Right ventricle myocardium superior (tissue), 1 donor: ENCODE results near the gene TBL3. TPM values are rescaled to one million over a fixed set of nuclear protein-coding genes. Genes with fewer than 3 reads are reported as not detected.

Source experiments
- ATAC-seq: fragments of 200-7000 bp; cut with Tn5 transposase; one replicate; pipeline ENCODE4 v1.9.1; 2020; ENCODE audit warnings: mild to moderate bottlenecking; ENCODE audit not compliant: poor library complexity
- DNase-seq: peaks from one replicate; pipeline ENCODE4 v3.0.0-alpha.2; 2020
- intact Hi-C: fragments of 100-400 bp; cut with DNase I; formaldehyde crosslinking; loops from one replicate; pipeline ENCODE4 v1.11.2; 2022
- total RNA-seq: library from RNA; stranded (reverse); fragmentation: NEBNext Ultra II Directional; extraction: Animal tissue kit (Norgen Biotek cat#: 25700); gene quantifications from one replicate; pipeline ENCODE4 v1.2.1, GENCODE V29; 2021
- donor health status: DM: no; HTN: yes; CAD: no; lungs with severe emphysema.

TBL3 gene
- total RNA-seq, 1 donor from 2014 or later: 20.3 TPM

- no peak for DNase-seq
- intact Hi-C loops: no loop called here
- no peak for ATAC-seq
Observed at GRCh38 chr16:1990351-1991134, 18.7 kb downstream of the TBL3 start.

- intact Hi-C loops: no loop called here
- no peak for DNase-seq
Observed at GRCh38 chr16:1991135-1991551, 19.3 kb downstream of the TBL3 start.

DNA sequence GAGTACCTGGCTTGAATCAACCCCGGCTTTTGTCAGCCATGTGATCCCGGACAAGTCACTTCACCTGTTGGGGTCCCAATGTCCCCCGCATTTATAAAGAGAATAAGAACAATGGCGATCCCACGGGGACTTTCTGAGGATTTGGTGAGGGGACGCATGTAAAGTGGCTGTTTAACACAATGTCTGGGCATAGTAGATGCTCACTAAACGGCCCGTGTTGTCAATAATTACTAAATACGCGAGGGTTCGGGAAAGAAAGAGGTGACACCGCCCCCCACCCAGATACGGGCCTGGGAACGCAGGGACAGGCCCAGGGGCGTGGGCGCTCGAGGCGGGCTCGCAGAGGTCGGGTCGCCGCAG, 19.7 kb downstream of the TBL3 start:
- ATAC-seq: no peak
- intact Hi-C loops: no loop called here
- DNase-seq: no peak

More at GRCh38 chr16:1991135-1991551, 19.3 kb downstream of the TBL3 start:
- no peak for ATAC-seq

GRCh38 chr16:1991948-1992703, 20.3 kb downstream of the TBL3 start:
- peak; percentile 90 for ATAC-seq
- intact Hi-C loops: no loop called here
- DNase-seq: peak; percentile 96

DNA sequence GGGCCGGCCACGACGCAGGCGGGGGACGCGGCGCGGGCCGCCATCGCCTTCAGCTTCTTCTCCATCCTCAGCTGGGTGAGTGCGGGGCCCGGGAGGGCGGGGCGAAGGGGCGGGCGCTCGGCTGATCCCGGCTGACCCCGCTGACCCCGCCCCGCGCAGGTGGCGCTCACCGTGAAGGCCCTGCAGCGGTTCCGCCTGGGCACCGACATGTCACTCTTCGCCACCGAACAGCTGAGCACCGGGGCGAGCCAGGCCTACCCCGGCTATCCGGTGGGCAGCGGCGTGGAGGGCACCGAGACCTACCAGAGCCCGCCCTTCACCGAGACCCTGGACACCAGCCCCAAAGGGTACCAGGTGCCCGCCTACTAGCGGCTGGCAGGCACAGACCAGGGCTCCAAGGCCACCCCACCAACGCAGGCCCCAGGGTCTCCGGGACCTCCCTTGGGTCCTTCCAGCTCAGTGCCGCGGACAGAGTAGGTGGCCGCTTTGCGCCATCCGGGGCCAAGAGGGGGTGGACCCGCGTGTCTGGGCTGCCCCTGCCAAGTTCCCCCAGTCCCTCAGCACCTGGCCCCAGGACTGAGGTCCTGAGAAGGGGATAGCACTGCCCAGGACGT, 21.0 kb downstream of the TBL3 start:
- peak; percentile 3 for ATAC-seq
- no peak for DNase-seq
- intact Hi-C loops: no loop called here

DNA sequence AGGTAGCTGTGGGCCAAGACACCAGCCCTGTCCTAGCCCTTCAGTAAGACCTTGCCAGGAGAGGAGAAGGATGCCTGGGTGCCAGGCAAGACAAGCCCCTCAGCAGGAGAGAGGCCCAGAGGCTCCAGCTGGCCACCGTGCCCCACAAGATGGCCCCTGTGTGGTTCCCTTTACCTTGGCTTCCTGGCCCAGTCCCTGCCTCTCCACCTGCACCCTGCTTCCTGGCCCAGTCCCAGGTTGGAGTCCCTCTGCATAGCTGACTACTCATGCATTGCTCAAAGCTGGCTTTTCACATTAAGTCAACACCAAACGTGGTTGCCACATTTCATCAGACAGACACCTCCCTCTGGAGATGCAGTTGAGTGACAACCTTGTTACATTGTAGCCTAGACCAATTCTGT, 21.9 kb downstream of the TBL3 start:
- DNase-seq (no peak), ATAC-seq (no peak)
- intact Hi-C loops: no loop called here

GRCh38 chr16:1997494-1998359, 25.9 kb downstream of the TBL3 start:
- DNase-seq: no peak
- ATAC-seq: no peak
- intact Hi-C loops: no loop called here

DNA sequence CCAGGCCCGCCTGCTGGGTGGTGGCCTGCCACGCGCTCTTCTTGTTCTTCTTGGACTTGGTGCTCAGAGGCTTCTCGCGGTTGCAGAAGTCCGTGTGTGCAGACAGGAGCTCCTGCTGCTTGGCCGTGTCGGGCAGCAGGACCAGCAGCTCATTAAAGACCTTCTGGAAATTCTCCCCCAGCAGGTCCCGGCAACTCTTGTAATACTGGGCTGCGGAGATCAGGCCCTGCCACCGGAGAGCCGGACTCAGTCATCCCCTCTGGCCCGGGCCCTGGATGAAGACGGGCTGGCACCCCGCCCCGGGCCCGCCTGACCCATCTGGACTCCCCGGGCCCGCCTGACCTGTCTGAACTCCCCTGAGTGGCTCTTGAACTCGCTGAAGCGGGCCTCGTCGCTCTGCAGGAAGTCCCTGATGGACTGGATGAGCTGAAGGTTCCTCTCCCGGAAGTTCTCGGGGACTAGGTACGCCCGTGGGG, 26.5 kb downstream of the TBL3 start:
- ATAC-seq (no peak), DNase-seq (no peak)
- intact Hi-C loops: no loop called here

DNA sequence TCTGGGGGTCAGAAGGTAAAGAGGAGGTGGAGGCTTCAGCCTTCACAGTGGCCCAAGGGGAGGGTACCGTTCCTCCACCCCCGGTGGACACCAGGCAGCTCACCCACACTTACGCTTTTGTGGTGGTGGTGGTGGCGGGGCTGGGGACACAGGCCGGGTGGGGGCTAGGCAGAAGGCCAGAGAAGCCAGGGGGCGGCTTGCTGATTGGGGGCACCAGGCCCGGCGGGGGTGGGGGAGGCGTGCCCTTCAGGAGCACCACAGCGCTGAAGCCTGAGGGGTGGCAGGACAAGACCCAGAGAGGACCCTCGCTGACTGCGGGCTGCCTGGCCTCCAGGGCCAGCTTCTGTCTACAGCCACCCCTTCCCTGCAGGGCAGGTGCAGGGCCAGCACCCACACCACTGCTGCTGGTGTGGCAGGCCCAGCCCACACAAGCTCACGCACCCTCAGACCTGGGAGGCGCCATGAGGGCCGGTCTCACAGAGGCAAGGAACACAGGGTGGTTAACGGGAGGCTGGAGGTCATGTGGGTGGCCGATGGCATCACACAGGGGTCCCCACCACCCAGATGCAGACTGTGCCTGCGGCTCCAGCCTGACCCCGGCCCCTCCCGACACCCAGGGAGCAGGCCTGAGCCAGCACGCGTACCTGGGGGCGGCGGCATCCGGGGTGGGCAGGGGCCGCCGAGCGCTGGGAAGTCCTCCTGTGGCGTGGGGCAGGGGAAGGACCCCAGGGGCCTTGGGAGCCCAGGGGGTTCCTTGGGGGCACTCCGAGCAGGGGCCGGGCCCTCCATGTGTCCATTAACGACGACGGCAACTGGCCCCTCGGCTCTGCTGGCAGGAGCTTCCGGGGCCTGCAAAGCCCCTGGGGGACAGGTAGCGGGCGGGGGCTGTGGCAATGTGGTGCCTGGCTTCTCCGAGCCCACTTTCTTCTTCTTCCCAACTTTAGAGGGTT, 27.3 kb downstream of the TBL3 start:
- intact Hi-C loops: no loop called here
- ATAC-seq (no peak), DNase-seq (no peak)

DNA sequence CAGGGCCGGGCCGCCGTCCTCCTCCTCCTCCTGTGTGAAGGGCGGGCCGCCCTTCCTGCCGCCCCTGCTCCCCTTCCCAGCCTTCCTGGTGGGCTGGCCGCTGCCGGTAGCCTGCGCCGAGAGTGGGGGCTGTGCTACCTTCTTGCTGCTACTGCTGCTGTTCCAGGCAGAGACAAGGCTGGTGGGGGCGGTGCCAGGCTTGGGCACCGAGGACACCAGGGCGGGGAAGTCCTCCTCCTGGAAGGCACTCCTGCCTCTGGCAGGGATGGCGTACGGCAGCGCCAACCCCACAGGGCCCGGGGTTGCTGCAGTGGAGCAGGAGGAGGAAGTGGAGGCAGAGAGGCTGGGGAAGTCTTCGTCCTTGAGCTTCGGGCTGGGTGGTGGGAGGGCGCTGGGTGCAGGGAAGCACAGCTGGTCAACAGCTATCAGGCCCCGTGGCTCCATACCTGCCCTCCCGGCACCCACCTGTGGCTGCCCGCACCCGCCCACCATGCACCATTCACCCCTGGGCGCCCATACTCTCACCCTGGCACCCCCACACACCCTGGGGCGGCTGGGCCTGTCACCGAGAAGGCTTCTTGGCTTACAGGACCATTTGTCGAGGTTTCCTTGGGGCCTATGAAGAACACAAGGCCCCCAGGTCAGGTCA, 28.1 kb downstream of the TBL3 start:
- intact Hi-C loops: no loop called here
- DNase-seq: no peak

DNA sequence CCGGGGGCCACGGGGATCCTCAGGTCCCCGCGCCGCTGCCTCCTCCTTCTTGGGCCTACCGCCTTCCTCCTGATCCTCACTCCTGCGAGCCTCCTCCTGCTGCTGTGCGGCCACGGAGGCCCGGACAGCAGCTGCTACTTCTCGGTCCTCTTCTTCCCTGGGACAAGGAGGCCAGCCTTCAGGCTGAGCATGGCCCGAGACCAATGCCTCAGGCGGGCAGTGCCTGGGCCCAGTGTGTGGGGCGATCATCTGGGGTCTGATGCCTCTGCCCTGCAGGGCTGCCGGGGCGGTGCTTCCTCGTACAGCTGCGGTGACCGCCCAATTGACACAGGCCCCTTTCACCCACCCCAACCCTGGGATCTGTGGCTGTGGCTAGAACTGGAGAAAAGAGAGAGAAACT, 29.2 kb downstream of the TBL3 start:
- DNase-seq: no peak
- intact Hi-C loops: no loop called here
- ATAC-seq: no peak

More for the DNA sequence above, 28.1 kb downstream of the TBL3 start:
- ATAC-seq: no peak

GRCh38 chr16:2001456-2002355, 29.9 kb downstream of the TBL3 start:
- intact Hi-C loops: no loop called here
- no peak for ATAC-seq
- no peak for DNase-seq

DNA sequence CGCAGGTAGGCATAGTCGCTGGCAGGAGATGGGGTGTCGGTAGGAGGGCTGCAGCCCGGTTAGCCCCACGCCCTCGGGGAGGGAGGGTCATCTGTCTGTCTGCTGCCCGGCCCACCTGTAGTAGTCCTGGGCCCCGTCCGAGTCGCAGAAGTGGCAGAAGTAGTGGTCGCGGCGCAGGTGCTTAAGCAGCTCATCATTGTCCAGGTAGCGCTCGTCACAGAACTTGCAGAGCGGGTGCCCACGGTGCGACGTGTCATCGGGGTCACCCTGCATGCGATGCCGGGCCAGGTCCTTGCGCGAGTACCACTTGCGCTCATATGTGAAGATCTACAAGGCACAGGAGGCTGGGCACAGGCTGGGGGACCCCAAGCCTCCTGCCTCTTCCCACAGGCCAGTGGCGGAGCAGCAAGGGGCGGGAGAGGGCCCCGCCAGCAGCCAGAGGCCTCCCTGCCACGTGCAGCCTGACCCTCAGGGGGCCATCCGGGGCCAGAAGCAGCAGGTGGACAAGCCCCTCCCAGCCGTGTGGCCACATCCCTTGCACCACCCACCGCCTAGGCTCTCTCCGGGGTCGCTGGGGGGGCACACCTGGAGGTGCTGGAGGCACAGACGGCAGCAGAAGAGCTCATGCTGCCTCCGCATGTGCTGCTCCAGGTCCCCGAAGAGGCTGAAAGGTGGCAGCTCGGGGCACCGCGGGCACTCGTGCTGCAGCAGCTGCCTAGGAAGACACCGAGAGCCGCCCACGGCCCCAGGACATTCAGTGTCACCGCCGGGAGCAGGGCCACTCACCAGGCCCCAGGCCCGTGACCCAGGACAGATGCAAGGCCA, 30.8 kb downstream of the TBL3 start:
- intact Hi-C loops: no loop called here
- ATAC-seq: no peak

DNA sequence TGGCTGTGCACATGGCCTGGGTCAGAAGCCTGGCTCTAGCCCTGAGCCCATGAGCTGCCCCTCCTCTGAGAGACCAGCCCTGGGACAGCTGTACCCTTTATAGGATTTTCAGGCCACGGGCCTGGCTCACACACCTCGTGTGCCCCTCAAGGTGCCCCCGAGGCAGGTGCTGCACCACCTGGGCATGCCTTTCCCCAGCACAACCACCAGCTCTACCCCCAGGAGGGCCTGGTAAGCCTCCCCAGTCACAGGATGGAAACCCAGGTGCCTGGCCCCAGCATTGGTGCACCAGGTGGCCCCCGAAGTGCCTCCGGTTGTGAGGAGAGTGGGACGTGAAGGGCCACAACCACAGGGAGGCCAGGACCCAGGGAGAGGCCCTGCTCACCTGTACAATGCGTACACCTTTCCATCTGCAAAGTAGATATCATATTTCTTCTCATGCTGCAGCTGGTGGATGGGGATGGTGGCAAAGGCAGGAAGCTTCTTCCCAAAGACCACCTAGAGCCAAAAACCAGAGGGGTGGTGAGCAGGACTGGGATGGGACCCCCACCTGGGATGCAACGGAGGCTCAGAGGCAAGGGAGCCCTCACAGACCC, 31.5 kb downstream of the TBL3 start:
- intact Hi-C loops: no loop called here

More for the DNA sequence above, 30.8 kb downstream of the TBL3 start:
- no peak for DNase-seq

More for the DNA sequence above, 31.5 kb downstream of the TBL3 start:
- no peak for DNase-seq
- ATAC-seq: no peak
